Brain microvascular endothelial cell (primary cell): ENCODE results near the gene GKAP1.

Source experiments
- DNase-seq: peaks from one replicate; pipeline ENCODE4 v3.0.0-alpha.2; 2020
- H3K27ac ChIP-seq: fragments of 250-450 bp; sonication (Bioruptor Pico); 2 replicates; pipeline ENCODE4 v1.5.1; 2020; ENCODE audit warnings: mild to moderate bottlenecking, moderate library complexity
- H3K27me3 ChIP-seq: fragments of 250-450 bp; sonication (Bioruptor Pico); replicated peaks from 2 replicates; pipeline ENCODE4 v1.5.1; 2020; ENCODE audit warnings: mild to moderate bottlenecking
- H3K36me3 ChIP-seq: fragments of 250-450 bp; sonication (Bioruptor Pico); replicated peaks from 2 replicates; pipeline ENCODE4 v1.5.1; 2020; ENCODE audit warnings: mild to moderate bottlenecking
- H3K4me3 ChIP-seq: 2 replicates; pipeline ENCODE4 v1.5.1; 2011; ENCODE audit warnings: low read depth, mild to moderate bottlenecking, control low read depth, low read length, moderate library complexity
- in situ Hi-C: cut with HindIII; loops from 2 replicates; pipeline ENCODE4 v1.10.0; 2017; ENCODE audit warnings: low sequenced_read_pairs, low pct_ligation_motif_present
- TF ChIP-seq, protein P1 (sequence below): IDR thresholded peaks from 2 replicates; pipeline ENCODE4 v1.5.1; 2011; ENCODE audit warnings: low read depth, mild to moderate bottlenecking, moderate library complexity, low read length, control low read depth, inconsistent platforms; ENCODE audit errors: missing control alignments

Gene GKAP1

DNA sequence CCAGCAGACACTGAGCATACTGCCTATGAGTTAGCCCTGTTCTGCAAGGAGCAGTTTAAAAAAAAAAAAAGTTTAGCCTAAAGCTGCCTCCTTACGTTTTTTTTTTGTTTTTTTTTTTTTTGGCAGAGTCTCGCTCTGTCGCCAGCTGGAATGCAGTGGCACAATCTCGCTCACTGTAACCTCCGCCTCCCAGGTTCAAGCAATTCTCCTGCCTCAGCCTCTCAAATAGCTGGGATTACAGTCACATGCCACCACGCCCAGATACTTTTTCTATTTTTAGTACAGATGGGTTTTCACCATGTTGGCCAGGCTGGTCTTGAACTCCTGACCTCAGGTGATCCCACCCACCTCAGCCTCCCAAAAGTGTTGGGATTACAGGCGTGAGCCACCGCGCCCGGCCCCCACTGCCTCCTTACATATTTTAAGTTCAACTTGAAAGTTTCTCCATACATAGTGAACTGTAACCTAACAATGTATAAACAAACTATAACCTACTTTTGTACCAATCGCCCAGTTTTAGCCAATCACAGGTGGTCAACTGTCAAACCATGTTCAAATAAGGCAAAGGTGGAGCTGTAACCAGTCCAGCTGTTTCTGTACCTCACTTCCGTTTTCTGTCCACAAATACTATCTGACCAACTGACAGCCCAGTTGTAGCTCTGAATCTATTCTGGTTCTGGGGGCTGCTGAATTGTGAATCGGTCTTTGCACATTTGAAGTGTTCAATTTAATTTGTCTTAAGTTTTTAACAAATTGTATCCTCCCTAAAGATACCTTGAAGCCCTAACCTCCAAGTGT lies 17.1 kb downstream of the GKAP1 start:
- Histone ChIP-seq H3K27ac (no peak overlapping the region), H3K36me3 (no peaks in the 10 kb centered on the region), H3K4me3 (no peak overlapping the region), H3K27me3 (no peaks in the 10 kb centered on the region)
- TF ChIP-seq, protein P1, sequence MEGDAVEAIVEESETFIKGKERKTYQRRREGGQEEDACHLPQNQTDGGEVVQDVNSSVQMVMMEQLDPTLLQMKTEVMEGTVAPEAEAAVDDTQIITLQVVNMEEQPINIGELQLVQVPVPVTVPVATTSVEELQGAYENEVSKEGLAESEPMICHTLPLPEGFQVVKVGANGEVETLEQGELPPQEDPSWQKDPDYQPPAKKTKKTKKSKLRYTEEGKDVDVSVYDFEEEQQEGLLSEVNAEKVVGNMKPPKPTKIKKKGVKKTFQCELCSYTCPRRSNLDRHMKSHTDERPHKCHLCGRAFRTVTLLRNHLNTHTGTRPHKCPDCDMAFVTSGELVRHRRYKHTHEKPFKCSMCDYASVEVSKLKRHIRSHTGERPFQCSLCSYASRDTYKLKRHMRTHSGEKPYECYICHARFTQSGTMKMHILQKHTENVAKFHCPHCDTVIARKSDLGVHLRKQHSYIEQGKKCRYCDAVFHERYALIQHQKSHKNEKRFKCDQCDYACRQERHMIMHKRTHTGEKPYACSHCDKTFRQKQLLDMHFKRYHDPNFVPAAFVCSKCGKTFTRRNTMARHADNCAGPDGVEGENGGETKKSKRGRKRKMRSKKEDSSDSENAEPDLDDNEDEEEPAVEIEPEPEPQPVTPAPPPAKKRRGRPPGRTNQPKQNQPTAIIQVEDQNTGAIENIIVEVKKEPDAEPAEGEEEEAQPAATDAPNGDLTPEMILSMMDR: no peak
- no peak for DNase-seq
- in situ Hi-C loops: no loop called here

DNA sequence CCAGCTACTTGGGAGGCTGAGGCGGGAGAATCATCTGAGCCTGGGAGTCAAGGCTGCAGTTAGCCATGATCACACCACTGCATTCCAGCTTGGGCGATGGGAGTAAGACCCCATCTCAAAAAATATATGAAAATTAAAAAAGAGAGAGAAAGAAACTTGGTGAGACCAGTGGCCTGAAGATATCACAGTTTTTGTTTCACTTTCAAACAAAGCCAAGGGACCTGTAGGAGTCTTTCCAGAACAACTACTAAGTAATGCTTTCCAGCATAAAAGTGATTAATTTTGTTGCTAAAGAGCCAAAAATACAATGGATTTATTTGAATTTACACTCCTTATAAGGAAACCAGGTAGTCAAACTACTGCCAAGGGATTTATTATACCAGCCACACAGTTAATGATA lies 23.5 kb downstream of the GKAP1 start:
- no peak overlapping the region for H3K27ac ChIP-seq
- TF ChIP-seq, protein P1: no peak
- no peak for DNase-seq
- H3K4me3 ChIP-seq: no peak overlapping the region
- in situ Hi-C loops: no loop called here
- no peaks in the 10 kb centered on the region for H3K27me3 ChIP-seq
- no peaks in the 10 kb centered on the region for H3K36me3 ChIP-seq

DNA sequence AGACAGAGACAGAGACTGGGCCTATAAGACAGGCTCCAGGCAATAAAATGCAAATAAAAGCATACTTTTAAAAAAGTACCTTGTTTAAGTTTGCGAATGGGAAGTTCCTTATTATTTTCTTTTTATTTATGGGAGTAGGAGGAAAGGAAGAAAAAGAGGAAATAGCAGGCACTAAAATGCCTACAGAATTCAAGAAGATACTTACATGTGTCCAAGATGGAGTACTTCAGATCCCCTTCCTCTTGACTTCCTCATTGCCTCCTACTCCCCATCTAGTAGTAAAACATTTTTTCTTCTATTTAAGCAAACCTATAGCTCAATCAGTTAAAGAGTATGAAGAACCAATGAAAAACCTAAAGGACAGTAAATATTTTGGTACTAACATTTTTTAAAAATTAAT lies 24.8 kb downstream of the GKAP1 start:
- no peak overlapping the region for H3K4me3 ChIP-seq
- in situ Hi-C loops: no loop called here
- DNase-seq: no peak
- TF ChIP-seq, protein P1: no peak
- H3K27ac ChIP-seq: no peak overlapping the region
- H3K36me3 ChIP-seq: no peaks in the 10 kb centered on the region
- no peaks in the 10 kb centered on the region for H3K27me3 ChIP-seq

DNA sequence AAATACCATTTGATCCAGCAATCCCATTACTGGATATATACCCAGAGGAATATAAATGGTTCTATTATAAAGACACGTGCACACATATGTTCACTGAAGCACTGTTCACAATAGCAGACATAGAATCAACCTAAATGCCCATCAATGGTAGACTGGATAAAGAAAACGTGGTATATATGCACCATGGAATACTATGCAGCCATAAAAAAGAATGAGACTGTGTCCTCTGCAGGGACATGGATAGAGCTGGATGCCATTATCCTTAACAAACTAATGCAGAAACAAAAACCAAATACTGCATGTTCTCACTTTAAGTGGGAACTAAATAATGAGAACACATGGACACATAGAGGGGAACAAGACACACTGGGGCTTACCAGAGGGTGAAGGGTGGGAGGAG lies 39.4 kb downstream of the GKAP1 start:
- in situ Hi-C loops: no loop called here
- no peak overlapping the region for H3K27ac ChIP-seq
- H3K4me3 ChIP-seq: no peak overlapping the region
- TF ChIP-seq, protein P1: no peak
- H3K36me3 ChIP-seq: no peaks in the 10 kb centered on the region
- H3K27me3 ChIP-seq: no peaks in the 10 kb centered on the region
- DNase-seq: no peak

DNA sequence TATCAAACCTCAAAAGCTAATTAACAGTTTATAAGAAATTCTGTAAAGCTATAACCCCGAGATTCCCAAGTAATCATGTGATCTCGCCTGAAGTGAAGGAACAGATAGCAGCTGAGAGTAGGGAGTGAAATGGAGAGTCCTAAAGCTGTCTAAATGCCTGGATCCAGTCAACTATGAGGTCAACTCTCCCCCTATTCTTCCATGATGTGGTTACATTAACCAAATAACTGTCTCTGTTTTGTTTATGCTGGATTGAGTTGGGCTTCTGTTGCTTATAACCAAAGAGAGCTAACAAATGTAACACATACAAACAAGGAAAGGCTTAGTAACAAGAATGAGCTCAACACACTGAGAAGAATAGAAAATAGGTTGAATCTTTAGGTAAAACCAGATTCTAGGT lies 41.6 kb downstream of the GKAP1 start:
- Histone ChIP-seq H3K27me3 (no peaks in the 10 kb centered on the region), H3K27ac (no peak overlapping the region), H3K36me3 (no peaks in the 10 kb centered on the region), H3K4me3 (no peak overlapping the region)
- TF ChIP-seq, protein P1: no peak
- in situ Hi-C loops: no loop called here
- no peak for DNase-seq

DNA sequence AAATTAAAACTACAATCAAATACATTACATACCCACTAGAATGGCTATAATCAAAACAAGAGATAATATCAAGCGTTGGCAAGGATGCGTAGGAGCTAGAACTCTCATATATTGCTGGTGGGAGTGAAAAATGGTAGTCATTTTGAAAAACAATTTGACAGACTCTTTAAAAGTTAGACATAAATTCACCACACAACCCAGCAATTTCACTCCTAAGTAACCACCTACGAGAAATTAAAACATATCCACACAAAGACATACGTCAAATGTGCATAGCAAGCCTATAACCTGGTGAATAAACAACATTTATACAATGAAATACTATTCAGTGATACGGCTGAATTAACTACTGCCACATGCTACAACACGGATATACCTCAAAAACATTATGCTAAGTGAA lies 44.7 kb downstream of the GKAP1 start:
- H3K27ac ChIP-seq: no peak overlapping the region
- in situ Hi-C loops: no loop called here
- H3K36me3 ChIP-seq: no peaks in the 10 kb centered on the region
- no peak overlapping the region for H3K4me3 ChIP-seq
- no peaks in the 10 kb centered on the region for H3K27me3 ChIP-seq
- DNase-seq: no peak
- TF ChIP-seq, protein P1: no peak
